ENCODE data around the gene CFB. TPM values are rescaled to one million over a fixed set of nuclear protein-coding genes. Genes with fewer than 3 reads are reported as not detected.

CFB gene
- total and polyA plus RNA-seq, 4 donors = 2,016 to 3,272 (median 3,140) TPM

DNA sequence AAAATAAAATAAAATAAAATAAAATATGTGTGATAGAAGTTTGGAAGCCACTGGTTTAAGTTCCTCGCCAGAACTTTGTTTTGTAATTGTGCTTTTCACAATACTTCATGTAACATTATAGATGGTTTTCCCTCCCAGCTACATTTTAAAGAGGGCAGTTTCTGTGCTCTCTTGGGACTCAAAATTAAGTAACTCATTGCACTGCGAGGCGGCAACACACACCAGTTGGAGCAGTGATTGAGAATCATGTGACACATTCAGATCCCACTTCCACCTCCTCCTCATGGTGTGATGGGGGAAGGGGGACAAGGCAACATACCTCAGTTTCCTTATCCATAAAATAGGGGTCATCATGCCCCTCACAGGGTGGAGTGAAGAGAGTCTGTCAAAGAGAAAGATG, 10.9 kb upstream of the CFB start:
- Histone ChIP-seq H3K9ac (ENCODE audit: low read depth in 1 of 2, low read length in 2 of 2) (no peak overlapping the region), H3K4me1 (ENCODE audit: control insufficient read depth in 4 of 4, insufficient read depth in 4 of 4, low read length in 3 of 4) (peaks cover 3 to 11% (median 10%) of the 10 kb centered on the region in 4 donors), H3K27me3 (ENCODE audit: control insufficient read depth in 4 of 4, insufficient read depth in 4 of 4, low read length in 3 of 4) (no peaks in the 10 kb centered on the region), H3K27ac (ENCODE audit: low read depth in 1 of 2, low read length in 2 of 2) (no peak overlapping the region), H3K36me3 (ENCODE audit: control insufficient read depth in 4 of 4, insufficient read depth in 3 of 4, low read depth in 1 of 4, low read length in 3 of 4) (peaks cover 5 to 37% (median 14%) of the 10 kb centered on the region in 4 donors), H3K4me3 (ENCODE audit: low read depth in 1 of 3, low read length in 3 of 3) (no peak overlapping the region), H3K9me3 (ENCODE audit: control insufficient read depth in 4 of 4, low read length in 3 of 4) (no peaks in the 10 kb centered on the region)
- no peak for DNase-seq (ENCODE audit: low spot score)
- WGBS = 92% methylated on average over 3 of the region's 3 CpGs
- TF ChIP-seq JUND (IDR thresholded peaks at IDR 0.05) (no peak), RXRA (IDR thresholded peaks at IDR 0.05) (no peak), HNF4A (conservative IDR thresholded peaks at IDR 0.05) (no peak), SP1 (IDR thresholded peaks at IDR 0.05) (no peak), FOXA2 (IDR thresholded peaks at IDR 0.05) (no peak), TAF1 (conservative IDR thresholded peaks at IDR 0.05) (no peak), NR2F2 (IDR thresholded peaks at IDR 0.05) (no peak), YY1 (IDR thresholded peaks at IDR 0.05) (no peak)
- TF ChIP-seq, protein P1, sequence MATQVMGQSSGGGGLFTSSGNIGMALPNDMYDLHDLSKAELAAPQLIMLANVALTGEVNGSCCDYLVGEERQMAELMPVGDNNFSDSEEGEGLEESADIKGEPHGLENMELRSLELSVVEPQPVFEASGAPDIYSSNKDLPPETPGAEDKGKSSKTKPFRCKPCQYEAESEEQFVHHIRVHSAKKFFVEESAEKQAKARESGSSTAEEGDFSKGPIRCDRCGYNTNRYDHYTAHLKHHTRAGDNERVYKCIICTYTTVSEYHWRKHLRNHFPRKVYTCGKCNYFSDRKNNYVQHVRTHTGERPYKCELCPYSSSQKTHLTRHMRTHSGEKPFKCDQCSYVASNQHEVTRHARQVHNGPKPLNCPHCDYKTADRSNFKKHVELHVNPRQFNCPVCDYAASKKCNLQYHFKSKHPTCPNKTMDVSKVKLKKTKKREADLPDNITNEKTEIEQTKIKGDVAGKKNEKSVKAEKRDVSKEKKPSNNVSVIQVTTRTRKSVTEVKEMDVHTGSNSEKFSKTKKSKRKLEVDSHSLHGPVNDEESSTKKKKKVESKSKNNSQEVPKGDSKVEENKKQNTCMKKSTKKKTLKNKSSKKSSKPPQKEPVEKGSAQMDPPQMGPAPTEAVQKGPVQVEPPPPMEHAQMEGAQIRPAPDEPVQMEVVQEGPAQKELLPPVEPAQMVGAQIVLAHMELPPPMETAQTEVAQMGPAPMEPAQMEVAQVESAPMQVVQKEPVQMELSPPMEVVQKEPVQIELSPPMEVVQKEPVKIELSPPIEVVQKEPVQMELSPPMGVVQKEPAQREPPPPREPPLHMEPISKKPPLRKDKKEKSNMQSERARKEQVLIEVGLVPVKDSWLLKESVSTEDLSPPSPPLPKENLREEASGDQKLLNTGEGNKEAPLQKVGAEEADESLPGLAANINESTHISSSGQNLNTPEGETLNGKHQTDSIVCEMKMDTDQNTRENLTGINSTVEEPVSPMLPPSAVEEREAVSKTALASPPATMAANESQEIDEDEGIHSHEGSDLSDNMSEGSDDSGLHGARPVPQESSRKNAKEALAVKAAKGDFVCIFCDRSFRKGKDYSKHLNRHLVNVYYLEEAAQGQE (IDR thresholded peaks at IDR 0.05) = no peak
- TF ChIP-seq, protein P2, sequence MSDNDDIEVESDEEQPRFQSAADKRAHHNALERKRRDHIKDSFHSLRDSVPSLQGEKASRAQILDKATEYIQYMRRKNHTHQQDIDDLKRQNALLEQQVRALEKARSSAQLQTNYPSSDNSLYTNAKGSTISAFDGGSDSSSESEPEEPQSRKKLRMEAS (IDR thresholded peaks at IDR 0.05) = no peak

DNA sequence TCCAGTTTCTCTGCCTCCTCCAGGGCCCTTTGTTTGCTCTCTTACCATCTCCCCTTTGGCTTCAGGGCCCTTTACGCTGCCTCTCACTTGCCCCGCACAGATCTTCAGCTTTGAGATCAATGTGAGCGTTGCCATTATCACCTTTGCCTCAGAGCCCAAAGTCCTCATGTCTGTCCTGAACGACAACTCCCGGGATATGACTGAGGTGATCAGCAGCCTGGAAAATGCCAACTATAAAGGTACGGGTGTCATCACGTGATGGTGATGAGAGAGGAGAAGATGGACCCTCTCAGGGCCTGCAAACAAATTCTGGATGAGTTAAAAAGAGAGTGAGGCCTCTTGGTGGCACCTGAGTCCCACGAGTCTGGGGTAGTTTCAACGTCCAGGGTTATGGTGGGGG, 10.1 kb upstream of the CFB start:
- H3K9ac ChIP-seq (ENCODE audit: low read depth in 1 of 2, low read length in 2 of 2) = no peak overlapping the region
- peaks cover 8 to 36% (median 16%) of the 10 kb centered on the region in 4 donors for H3K36me3 ChIP-seq (ENCODE audit: control insufficient read depth in 4 of 4, insufficient read depth in 3 of 4, low read depth in 1 of 4, low read length in 3 of 4)
- H3K27ac ChIP-seq (ENCODE audit: low read depth in 1 of 2, low read length in 2 of 2) = no peak overlapping the region
- H3K9me3 ChIP-seq (ENCODE audit: control insufficient read depth in 4 of 4, low read length in 3 of 4) = no peaks in the 10 kb centered on the region
- no peak for DNase-seq (ENCODE audit: low spot score)
- 51% methylated on average over 9 of the region's 9 CpGs for WGBS
- H3K4me3 ChIP-seq (ENCODE audit: low read depth in 1 of 3, low read length in 3 of 3) = no peak overlapping the region
- no peaks in the 10 kb centered on the region for H3K27me3 ChIP-seq (ENCODE audit: control insufficient read depth in 4 of 4, insufficient read depth in 4 of 4, low read length in 3 of 4)
- TF ChIP-seq, protein P3, sequence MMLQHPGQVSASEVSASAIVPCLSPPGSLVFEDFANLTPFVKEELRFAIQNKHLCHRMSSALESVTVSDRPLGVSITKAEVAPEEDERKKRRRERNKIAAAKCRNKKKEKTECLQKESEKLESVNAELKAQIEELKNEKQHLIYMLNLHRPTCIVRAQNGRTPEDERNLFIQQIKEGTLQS (IDR thresholded peaks at IDR 0.05) = no peak
- TF ChIP-seq SP1 (IDR thresholded peaks at IDR 0.05) (peak; percentile 24), HNF4A (conservative IDR thresholded peaks at IDR 0.05) (peak; percentile 63 to 69)
- peaks cover 1 to 11% (median 8%) of the 10 kb centered on the region in 4 donors for H3K4me1 ChIP-seq (ENCODE audit: control insufficient read depth in 4 of 4, insufficient read depth in 4 of 4, low read length in 3 of 4)

DNA sequence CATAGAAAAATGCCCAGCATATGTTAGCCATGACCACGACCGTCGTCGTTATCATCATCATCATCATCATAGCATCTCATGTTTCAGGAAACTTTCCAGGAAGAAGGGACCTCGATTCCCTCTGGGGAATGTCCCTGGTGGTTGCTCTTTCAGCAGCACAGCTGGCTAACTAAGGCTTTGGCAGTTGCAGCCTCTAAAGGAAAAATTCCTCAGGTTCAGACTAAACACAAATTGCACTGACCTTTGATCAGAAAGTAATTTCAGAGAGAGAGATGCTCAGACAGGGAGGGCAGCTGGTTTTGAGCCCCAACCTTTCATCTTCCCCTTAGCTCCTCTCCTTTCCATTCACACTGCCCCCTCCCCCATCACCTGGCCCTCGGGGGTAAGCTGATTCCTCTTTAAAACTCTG, 5.6 kb upstream of the CFB start:
- Histone ChIP-seq H3K4me1 (ENCODE audit: control insufficient read depth in 4 of 4, insufficient read depth in 4 of 4, low read length in 3 of 4) (peaks cover 7 to 34% (median 21%) of the 10 kb centered on the region in 4 donors), H3K9ac (ENCODE audit: low read depth in 1 of 2, low read length in 2 of 2) (no peak overlapping the region), H3K27me3 (ENCODE audit: control insufficient read depth in 4 of 4, insufficient read depth in 4 of 4, low read length in 3 of 4) (no peaks in the 10 kb centered on the region), H3K4me3 (ENCODE audit: low read depth in 1 of 3, low read length in 3 of 3) (no peak overlapping the region), H3K36me3 (ENCODE audit: control insufficient read depth in 4 of 4, insufficient read depth in 3 of 4, low read depth in 1 of 4, low read length in 3 of 4) (peaks cover 2 to 43% (median 25%) of the 10 kb centered on the region in 4 donors), H3K27ac (ENCODE audit: low read depth in 1 of 2, low read length in 2 of 2) (no peak overlapping the region), H3K9me3 (ENCODE audit: control insufficient read depth in 4 of 4, low read length in 3 of 4) (no peaks in the 10 kb centered on the region)
- no peak for DNase-seq (ENCODE audit: low spot score)
- WGBS = 42% methylated on average over 6 of the region's 6 CpGs
- TF ChIP-seq, protein P4, sequence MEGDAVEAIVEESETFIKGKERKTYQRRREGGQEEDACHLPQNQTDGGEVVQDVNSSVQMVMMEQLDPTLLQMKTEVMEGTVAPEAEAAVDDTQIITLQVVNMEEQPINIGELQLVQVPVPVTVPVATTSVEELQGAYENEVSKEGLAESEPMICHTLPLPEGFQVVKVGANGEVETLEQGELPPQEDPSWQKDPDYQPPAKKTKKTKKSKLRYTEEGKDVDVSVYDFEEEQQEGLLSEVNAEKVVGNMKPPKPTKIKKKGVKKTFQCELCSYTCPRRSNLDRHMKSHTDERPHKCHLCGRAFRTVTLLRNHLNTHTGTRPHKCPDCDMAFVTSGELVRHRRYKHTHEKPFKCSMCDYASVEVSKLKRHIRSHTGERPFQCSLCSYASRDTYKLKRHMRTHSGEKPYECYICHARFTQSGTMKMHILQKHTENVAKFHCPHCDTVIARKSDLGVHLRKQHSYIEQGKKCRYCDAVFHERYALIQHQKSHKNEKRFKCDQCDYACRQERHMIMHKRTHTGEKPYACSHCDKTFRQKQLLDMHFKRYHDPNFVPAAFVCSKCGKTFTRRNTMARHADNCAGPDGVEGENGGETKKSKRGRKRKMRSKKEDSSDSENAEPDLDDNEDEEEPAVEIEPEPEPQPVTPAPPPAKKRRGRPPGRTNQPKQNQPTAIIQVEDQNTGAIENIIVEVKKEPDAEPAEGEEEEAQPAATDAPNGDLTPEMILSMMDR (IDR thresholded peaks at IDR 0.05; ENCODE audit: low read depth, low read length, missing input control) = no peak
- no peak for TF ChIP-seq HNF4A (conservative IDR thresholded peaks at IDR 0.05)
- TF ChIP-seq TAF1 (conservative IDR thresholded peaks at IDR 0.05) = no peak
- TF ChIP-seq FOXA1 (IDR thresholded peaks at IDR 0.05) = no peak
- no peak for TF ChIP-seq YY1 (IDR thresholded peaks at IDR 0.05)
- TF ChIP-seq, protein P2 (IDR thresholded peaks at IDR 0.05) = no peak
- TF ChIP-seq GABPA (IDR thresholded peaks at IDR 0.05 in 1 of 2, conservative IDR thresholded peaks at IDR 0.05 in 1 of 2) = no peak
- no peak for TF ChIP-seq SP1 (IDR thresholded peaks at IDR 0.05)
- TF ChIP-seq, protein P1 (IDR thresholded peaks at IDR 0.05) = no peak
- no peak for TF ChIP-seq RXRA (IDR thresholded peaks at IDR 0.05)
- TF ChIP-seq, protein P5, sequence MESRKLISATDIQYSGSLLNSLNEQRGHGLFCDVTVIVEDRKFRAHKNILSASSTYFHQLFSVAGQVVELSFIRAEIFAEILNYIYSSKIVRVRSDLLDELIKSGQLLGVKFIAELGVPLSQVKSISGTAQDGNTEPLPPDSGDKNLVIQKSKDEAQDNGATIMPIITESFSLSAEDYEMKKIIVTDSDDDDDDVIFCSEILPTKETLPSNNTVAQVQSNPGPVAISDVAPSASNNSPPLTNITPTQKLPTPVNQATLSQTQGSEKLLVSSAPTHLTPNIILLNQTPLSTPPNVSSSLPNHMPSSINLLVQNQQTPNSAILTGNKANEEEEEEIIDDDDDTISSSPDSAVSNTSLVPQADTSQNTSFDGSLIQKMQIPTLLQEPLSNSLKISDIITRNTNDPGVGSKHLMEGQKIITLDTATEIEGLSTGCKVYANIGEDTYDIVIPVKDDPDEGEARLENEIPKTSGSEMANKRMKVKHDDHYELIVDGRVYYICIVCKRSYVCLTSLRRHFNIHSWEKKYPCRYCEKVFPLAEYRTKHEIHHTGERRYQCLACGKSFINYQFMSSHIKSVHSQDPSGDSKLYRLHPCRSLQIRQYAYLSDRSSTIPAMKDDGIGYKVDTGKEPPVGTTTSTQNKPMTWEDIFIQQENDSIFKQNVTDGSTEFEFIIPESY (IDR thresholded peaks at IDR 0.05) = no peak
